LNCAP (cell line): Measurements from ENCODE around the gene PRICKLE3.

Experiments used
- TF ChIP-seq, protein P1 (sequence below): fragments of 450-650 bp; IDR thresholded peaks from 2 replicates; pipeline ENCODE4 v1.5.1; 2017; ENCODE audit warnings: mild to moderate bottlenecking

PRICKLE3 gene

DNA sequence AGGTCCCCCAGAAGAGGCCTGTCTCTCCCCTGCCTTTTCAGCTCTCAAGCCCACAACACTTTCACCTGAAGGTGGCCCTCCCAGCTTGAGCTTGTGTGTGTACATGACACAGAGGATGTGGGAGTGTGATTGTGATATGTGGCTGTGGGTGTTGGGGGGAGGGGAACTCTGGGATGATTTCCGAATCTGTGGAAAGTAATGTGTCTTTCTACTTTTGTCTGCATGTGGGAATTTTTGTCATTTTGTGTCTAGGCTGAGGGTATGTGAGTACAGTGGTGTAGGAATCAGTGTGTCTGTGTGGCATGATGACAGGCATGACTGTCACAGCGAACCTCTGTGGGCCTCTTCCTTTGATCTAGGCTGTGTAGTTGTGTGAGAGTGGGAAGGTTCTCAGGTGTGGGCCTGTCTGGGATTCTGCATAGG lies 7.4 kb upstream of the PRICKLE3 start:
- TF ChIP-seq, protein P1, sequence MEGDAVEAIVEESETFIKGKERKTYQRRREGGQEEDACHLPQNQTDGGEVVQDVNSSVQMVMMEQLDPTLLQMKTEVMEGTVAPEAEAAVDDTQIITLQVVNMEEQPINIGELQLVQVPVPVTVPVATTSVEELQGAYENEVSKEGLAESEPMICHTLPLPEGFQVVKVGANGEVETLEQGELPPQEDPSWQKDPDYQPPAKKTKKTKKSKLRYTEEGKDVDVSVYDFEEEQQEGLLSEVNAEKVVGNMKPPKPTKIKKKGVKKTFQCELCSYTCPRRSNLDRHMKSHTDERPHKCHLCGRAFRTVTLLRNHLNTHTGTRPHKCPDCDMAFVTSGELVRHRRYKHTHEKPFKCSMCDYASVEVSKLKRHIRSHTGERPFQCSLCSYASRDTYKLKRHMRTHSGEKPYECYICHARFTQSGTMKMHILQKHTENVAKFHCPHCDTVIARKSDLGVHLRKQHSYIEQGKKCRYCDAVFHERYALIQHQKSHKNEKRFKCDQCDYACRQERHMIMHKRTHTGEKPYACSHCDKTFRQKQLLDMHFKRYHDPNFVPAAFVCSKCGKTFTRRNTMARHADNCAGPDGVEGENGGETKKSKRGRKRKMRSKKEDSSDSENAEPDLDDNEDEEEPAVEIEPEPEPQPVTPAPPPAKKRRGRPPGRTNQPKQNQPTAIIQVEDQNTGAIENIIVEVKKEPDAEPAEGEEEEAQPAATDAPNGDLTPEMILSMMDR: no peak

DNA sequence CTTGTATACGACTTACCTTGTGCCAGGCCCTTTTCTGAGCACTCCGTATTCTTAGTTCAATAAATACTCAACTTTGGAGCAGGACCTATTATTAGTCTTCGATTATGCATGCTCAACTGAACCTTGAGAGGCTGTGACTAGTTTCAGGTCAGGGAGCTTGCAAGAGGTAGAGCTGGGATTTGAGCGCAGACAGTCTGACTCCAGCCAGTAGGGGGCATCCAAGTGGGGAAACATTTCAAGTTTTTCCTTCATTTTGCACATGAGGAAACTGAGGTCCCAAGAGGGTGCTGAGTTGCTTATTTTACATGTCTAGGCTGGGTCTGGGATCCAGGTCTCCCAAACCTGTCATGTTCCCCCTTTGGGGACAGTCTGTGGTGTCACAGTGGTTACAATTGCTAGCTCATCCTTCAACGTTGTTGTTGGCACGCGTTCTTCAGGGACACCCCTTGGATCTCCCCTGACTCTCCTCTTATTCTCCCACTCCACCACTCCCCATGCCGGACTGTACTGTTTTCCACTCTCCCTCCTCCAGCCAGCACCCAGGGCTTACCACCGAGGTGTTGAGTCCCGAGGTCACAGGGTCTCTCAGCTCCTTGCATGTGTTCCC lies 6.7 kb upstream of the PRICKLE3 start:
- TF ChIP-seq, protein P1: peak; percentile 53

DNA sequence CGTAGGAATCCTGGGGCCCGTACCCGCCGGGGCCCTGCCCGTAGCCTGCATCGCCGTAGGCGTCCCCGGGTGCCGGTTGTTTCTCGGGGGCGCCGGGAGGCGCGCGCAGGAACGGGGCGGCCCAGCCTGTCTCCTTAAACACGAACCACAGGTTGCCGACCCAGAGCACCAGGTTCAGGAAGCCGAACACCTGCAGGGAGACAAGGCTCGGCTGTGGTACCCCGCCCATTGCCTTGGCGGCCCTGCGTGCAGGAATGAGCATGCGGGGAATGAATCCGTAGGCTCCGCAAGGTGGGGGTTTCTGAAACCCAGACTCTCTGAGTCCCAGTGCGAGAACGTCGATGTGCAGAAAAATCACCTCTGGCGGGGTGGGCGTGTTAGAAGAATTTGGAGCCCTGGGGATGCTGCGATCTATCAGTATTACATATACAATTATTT lies 5.4 kb upstream of the PRICKLE3 start:
- TF ChIP-seq, protein P1: no peak

DNA sequence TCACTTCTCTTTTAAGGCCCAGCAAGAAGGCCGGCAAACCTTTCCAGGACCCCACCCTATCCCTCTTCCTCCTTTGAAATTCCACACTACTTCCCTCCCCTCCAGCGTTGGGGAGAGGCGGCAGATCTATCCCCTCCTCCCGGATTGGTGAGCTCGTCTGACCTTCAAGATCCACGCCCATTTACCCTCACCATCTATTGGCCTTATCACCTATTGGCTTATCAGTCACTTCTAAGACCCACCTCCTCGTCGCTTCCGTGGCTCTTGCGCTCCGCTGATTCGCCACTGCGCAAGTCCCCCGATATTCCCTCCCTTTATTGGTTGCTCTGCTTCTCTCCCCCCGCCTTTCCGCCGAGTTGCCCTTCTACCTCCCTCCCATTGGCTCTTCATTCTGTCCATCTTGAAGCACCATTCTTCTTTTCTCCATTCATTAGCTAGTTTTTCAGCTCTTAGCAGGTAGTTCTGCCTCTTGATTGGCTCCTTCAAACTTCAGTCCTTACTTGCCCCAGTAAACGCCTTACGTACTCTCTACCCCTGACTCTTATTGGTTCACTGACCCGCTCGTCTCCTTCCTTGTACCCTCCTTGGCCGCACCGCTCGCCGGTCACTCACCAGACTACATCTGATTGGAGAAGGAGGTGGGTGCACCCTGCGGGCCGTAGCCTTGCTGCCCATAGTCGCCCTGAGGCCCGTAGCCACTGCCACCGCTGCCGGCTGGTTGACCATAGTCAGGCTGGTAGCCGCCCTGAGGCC lies 4.8 kb upstream of the PRICKLE3 start:
- TF ChIP-seq, protein P1: no peak

DNA sequence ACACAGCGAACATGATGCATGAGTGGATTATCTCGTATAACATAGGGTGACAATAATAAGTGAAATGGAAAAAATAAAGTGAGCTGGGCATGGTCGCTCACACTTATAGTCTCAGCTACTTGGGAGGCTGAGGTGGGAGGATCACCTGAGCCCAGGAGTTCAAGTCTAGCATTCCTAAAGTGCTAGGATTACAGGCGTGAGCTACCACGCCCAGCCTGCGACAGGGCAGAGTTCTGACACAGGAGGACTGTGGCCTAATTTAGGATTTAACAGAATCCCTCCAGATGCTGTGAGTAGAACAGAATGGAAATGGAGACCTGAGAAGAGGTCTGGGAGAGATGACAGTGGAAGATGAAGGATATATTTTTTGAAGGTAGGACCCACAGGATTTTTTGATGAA lies 3.4 kb upstream of the PRICKLE3 start:
- TF ChIP-seq, protein P1: no peak

DNA sequence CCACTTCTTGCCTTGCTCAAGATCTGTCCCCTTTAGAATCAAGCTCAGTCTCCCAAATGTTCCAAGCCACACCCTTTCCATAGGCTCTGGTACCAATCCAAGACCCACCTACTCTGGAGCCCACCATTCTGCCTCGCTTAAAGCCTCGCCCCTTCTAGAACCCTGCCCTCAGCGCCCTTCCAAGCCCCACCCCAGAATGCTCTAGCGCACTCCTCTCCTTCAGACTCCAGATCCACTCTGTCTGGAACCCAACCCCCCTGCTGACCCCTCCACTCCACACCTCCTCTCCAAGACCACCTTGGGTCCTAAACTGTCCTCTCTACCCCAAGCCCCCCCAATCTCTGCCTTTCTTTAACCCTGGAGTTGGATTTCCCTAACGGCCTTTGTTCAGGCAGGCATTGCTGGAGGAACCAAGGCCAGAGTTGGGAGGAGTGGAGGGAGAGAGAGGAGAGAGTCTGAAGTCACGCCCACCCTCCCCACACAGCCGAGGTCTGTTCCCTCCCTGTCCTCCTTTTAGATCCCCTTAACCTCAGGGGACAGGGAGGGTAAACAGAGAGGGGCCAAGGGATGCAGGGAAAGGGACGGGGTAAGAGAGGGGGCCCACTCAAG lies 2.4 kb upstream of the PRICKLE3 start:
- TF ChIP-seq, protein P1: no peak

DNA sequence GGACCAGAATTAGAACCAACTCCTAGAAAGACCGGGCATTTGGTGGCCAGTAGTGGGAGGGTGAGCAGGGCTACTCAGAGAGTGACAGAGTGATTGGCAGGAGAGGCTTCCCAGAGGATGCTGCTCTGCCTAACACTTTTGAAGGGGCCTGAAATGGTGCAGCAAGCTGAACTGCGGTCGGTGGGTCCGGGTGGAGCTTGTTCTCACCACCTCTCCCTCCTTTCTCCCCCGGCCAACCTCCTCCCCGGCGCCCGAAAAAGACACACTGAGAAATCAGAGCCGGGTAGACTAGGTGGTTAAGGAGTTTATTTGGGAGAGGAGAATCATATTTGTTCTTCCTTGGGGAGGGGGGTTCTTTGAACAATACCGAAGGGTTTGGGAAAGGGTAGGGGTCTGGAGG lies 1.4 kb upstream of the PRICKLE3 start:
- TF ChIP-seq, protein P1: no peak
